AG09319 (cell line): ENCODE measurements around the gene CCDC77.
"Not testable (repeated sequence)": the region's sequence is repeated elsewhere in the genome, so short reads cannot be mapped to it uniquely, and the experiment has no call there.

Source experiments
- DNase-seq: peaks from one replicate; pipeline ENCODE4 v3.0.0-alpha.2; 2010; ENCODE audit warnings: low read depth; ENCODE audit errors: extremely low read depth
- CTCF ChIP-seq: IDR thresholded peaks from 2 replicates; pipeline ENCODE4 v1.5.1; 2011; ENCODE audit warnings: low read depth, mild to moderate bottlenecking, inconsistent platforms, low read length, moderate library complexity

The CCDC77 gene

GRCh38 chr12:422526-422925 is 21.1 kb downstream of the CCDC77 start:
- no peak for DNase-seq
- TF ChIP-seq CTCF: no peak

- not testable (repeated sequence) for DNase-seq
These were observed 34.3 kb downstream of the CCDC77 start for GRCh38 chr12:435737-436136.

GRCh38 chr12:442235-442884 is 40.9 kb downstream of the CCDC77 start:
- TF ChIP-seq CTCF: peak; percentile 78
- DNase-seq: peak; percentile 5

GRCh38 chr12:447141-447540 is 45.7 kb downstream of the CCDC77 start:
- no peak for TF ChIP-seq CTCF
- no peak for DNase-seq

GRCh38 chr12:449203-449602 is 47.8 kb downstream of the CCDC77 start:
- TF ChIP-seq CTCF: no peak
- DNase-seq: no peak

- no peak for TF ChIP-seq CTCF
- no peak for DNase-seq
These were observed 49.0 kb downstream of the CCDC77 start for GRCh38 chr12:450438-450837.

GRCh38 chr12:452667-453210 is 51.3 kb downstream of the CCDC77 start:
- TF ChIP-seq CTCF: peak; percentile 32
- no peak for DNase-seq

GRCh38 chr12:454833-455232 is 53.4 kb downstream of the CCDC77 start:
- TF ChIP-seq CTCF: no peak
- DNase-seq: no peak
